Activated CD8-positive, alpha-beta memory T cell treated with anti-CD3 and anti-CD28 coated beads, Interleukin-2, amount 50 U/mL, for 1 hour (primary cell): ENCODE results near the gene EFCAB10.

Experiments
- DNase-seq: peaks from one replicate; pipeline ENCODE4 v3.0.0-alpha.2; 2020; ENCODE audit errors: extremely low read depth

The EFCAB10 gene, protein sequence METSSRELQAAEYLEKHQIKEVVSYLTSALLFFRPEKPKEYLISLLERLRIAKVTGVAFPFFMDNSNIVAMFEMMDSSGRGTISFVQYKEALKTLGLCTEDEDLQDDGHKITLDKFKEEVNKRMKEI

DNA sequence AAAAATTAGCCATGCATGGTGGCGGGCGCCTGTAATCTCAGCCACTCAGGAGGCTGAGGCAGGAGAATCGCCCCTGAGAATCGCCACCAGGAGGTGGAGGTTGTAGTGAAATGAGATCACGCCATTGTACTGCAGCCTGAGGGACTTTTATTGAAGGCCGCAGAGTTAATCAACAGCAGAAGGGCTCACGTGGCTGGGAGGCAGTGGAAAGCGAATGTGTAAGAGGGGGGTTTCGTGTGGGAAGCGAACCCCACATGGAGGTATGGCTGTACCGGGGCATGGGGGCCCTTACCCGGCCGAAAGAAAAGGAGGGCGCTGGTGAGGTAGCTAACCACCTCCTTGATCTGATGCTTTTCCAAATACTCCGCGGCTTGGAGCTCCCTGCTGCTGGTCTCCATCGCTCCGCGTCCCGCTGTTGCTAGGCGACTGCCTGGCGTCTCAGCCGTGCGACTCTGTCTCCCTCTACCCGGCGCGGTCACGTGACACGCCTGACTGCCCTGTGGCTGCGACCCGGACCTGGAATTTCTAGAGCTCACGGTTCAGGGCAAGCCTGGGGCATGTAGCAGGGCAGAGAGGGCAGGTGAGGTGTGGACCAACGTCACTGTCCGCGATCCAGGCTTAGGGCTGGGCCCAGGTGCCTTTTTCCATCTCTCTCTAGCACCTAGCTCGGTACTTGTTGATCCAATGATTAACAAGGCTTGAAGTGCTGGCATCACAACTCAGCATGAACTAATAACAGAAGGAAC is at the start of gene EFCAB10:
Gene EFCAB10, minus strand, starts transcription at position 428 of the 746 bp plus-strand sequence. Its CDS starts 30 bp downstream, at position 398.
- no peak for DNase-seq

DNA sequence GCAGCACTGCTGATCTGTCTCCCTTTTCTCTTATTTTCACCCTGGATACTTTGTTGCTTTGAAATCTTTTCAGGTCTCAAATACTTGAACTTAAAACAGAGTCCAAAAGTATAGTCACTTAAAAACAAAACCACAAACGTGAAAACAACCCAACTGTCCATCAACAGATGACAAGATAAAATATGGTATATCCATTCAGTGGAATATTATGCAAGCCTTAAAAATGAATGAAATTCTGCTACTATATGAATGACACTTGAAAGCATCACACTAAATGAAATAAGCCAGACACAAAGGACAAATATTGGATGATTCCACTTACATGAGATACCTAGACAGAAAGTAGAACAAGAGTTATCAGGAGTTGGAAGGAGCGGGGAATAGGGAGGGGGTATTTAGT is 44.7 kb upstream of the EFCAB10 start:
- DNase-seq, result no peak

DNA sequence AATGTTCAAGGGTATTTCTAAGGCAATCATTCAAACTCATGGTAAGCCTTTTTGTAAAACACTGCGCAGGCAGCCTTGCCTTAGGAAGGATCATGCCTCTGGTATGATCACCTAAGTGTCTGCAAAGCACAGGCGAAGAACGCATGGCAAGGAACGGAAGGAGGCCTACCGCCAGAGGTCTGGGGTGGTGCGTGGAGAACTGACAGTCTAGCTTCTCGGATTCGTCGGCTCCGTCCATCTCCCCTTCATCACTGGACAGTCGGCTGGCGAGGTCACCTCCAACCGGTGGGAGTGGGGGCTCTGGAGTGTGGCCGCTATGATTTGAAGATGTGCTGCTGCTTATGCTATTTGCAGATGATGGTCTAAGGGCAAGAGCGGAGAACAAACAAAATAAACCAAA is 42.6 kb upstream of the EFCAB10 start:
- no peak for DNase-seq

DNA sequence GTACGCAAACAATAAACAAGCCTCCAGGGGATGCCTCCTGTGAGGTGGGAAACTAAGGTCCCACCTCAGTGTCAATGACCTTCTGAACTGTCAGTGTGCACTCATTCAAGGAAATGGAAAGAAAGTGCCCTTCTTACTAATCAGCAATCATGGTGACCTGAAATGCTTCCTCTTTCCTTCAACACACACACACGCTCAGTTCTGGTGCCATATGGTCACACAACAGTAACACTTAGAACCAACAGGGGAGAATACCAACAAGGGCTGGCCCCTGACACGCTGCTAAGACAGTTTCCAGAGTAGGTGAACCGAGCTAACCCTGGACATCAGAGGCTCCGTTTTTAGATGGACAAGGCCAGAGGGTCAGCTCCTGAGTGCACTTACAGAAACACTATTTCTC is 42.1 kb upstream of the EFCAB10 start:
- DNase-seq, result no peak

DNA sequence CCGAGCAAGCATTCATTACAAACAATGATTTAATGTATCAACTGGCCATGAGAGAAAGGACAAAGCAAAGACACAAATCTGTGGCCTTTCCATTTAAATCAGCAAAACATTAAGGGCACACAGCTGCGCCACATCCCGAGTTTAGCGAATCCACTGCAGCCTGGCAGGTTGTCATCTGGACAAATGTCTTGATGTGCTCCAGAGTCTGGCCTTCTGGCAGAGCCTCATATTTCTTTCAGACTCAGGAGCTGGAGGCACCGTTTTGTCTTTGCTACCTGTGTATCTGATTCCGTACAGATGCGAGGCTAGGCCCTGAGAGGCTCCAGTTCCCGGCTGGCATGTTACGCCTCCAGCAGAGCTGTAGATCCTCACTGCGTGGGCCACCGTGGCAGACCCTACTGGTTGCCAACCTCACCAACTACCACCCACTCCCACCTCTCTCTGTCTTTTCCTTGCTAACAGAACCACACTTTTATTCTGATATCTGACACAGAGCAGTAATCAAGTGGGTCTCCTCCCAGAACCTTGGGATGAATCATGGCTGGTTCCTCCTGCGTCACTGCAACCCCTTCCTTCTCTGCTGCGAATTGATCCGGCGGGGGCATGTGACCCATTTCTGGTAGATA is 40.9 kb upstream of the EFCAB10 start:
- no peak for DNase-seq

DNA sequence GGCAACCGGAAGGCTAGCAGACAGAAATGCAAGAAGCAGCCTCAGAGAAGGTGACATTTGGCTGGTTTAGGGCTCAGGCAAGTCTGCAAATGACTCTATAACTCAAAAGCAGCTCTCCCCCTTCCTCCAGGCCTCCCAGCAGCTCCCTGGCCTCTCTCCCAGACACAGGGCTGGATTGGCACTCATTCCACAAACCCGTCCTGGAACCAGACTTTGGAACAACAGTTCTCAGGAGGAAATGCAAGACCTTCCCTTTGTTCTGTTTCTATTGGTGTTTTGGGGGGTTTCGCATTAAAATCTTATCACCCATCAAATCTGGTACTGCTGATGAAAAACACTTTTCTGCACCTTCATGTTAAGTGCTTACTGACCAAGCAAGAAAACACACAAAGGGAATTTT is 40.3 kb upstream of the EFCAB10 start:
- DNase-seq, result no peak

DNA sequence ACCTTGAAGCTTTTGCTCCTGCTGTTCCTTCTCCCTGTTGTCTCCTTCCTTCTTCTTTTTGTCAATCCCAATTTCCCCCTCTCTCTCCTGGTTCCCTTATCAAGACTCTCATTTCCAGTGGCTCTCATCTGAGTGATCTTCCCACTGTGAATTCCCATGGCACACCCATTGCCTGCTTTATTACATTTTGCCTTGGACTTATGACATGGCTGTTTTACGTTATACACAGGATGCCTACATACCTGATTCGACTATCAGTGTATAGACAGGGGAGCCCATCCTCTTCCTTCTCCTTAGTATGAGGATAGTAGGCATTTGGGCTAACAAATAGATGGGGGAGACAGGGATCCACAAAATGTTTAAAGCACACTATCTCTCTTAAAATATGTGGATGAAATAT is 39.9 kb upstream of the EFCAB10 start:
- DNase-seq, result no peak

DNA sequence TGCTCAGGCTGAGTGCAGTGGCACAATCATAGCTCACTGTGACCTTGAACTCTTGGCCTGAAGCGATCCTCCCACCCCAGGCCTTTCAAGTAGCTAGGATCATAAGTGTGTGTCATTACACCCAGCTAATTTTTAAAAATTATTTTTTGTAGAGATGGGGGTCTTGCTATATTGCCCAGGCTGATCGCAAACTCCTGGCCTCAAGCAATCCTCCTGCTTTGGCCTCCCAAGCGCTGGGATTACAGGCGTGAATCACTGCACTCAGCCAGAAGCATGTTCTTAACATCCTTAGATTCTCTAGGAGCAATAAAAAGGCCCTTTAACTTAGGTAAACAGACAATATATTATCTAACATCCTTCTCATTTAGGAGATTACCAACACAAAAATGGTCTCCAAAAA is 38.3 kb upstream of the EFCAB10 start:
- no peak for DNase-seq

DNA sequence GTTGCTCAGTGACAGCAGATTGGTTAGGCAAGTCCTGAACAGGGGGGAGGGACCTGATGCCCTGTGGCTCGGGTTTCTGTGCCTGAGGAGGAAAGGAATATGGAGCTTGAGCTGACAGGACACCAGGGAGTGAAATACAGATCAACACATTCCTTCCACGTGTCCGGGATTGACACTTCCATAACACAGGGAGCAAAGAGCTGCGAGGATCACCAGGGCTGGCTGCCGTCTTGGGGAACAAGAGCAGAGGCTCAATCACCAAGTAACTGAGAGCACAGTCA is 36.7 kb upstream of the EFCAB10 start:
- DNase-seq, result no peak

DNA sequence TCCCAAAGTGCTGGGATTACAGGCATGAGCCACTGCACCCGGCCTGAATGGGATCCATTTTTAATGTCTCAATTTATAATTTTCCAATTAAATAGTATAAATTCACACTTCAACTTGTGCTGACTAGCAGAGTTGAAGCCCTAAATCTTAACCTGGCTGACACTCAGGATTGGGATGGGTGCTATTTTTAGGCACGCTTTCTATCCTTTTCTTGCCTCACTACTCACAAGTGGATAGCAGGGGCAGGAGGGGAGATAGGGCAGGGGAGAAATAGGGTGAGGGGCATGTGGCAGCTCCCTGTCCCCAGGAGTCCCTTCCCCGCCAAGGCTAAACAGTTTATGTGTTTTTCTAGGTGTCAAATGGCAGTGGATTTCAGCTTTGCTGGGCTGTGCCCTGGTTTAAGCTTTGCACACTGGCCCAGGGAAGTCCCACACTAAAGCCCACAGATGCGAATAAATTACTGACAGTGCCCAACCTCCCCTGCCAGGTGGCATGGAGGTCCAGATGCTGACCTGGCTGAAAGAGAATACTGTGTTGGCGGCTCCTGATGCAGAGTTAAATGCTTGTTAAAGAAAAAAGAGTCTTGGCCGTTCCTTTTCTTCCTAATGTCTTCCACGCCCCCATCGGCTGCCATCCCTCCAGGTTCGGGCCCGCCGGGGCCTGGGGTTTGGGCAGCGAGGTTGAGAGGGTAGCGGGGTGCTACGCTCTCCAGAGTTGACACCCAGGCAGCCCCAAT is 36.2 kb upstream of the EFCAB10 start:
- no peak for DNase-seq

DNA sequence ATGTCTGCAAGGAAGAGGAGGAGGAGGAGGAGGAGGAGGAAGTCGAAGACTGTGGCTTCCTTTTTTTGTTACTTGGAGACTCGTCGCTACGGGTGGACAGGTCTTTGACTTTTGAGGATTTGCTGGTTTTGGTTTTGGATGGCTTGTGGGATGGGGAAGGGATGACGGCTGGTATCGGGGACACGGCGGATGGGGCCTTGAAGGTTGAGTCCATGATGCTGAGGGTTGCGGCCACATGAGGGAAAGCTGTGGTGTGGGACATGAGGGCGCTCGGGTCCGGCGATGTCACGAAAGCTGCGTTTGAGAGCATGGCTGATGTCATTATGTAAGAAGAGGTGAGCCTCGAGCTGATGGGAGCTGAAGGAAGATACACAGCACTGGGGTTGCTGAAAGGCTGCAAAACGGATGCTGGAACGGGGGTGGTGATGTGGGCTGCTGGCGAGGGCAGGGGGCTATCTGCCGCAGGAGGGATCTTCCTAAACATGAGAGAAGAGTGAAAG is 33.1 kb upstream of the EFCAB10 start:
- DNase-seq, result no peak

DNA sequence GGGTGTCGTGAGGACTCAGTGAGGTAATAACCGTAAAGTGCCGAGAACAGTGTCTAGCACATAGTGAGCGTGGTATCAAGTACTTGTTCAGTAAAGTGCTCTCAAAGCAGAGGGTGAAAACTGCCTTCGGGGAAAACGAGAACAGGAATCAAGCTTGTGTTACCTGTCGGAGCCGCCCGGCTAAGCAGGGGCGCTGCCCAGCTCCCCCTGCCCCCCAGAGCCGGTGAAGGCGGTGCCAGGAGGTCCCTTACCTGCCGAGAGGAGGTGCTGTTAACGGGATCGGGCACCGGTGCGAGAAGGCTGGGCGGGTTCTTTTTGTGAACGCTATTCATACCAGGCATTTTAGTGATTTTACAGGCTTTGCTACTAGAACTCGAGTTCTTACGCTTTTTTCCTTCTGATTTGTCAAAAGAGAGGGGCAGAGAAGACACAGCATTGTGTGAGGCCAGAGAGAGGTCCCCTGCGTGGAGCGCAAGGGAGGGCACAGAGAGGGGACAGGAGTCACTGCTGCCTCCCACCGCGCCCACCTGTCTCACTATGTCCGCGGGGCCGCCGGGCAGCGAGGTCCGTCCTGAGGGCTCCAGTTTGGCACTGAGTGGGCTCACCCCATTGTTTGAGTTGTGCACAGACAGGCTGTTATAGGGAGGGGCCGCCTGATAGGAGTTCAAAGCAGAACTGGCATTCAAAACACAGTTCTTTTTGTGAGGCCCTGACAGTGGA is 32.5 kb upstream of the EFCAB10 start:
- DNase-seq, result no peak

DNA sequence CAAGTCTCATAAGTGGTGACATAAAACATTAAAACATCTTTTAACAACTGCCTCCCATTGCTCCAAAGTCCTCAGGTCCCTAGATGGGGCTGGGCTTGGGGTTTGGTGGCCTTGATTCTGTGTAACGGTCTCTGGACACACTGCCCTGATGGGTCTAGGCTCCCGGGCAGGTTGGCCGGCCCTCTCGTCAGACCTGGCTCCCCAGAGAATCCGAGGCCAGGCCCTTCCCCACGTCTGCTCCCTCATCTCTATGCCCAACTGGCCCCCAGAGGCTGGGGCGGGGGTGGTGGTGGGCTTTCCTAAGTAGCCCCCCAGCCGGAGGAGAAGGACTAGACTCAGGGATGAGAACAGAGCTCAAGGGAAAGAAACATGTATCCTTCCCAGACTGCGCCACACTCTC is 31.5 kb upstream of the EFCAB10 start:
- no peak for DNase-seq

DNA sequence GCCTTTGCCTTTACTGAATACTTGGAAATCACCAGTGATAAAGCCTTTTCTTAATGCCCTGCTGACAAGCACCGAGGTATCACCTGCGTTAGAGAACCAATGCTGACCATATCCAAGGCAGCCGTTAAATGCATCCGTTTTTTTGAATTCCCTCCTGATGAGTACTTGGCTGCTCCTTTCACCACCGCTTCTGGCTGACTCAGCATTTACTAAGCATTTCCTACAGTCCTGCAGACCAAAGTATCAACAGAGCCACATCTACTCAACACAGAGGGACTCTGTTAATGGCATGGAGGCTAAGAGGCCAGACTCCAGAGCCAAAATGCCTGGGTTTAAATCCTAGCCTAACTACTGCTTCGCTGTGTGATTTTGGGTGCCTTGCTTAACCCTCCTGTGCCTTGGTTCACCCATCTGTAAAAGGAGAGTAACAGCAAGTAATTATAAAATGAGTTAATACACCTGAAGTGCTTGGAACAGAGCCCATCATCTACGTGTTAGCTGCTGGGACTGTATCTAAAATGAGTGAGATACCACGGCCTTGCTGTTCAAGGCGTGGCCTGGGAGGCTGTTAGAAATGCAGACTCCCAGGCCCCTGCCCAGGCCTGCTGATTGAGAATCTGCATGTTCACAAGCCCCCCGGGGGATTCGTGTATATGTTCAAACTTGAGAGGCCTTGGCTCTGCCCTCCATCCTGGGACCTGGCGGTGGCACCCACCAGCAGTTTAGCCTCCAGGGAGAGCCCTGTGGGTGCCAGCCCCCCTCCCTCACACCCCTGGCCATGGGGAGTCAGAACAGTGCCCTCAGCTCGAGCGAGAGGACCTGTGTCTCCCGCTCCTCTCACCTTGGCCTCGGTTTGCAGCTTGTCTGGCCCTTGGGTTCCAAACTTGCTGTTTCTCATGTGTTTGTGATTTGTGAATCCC is 30.8 kb upstream of the EFCAB10 start:
- DNase-seq, result no peak

DNA sequence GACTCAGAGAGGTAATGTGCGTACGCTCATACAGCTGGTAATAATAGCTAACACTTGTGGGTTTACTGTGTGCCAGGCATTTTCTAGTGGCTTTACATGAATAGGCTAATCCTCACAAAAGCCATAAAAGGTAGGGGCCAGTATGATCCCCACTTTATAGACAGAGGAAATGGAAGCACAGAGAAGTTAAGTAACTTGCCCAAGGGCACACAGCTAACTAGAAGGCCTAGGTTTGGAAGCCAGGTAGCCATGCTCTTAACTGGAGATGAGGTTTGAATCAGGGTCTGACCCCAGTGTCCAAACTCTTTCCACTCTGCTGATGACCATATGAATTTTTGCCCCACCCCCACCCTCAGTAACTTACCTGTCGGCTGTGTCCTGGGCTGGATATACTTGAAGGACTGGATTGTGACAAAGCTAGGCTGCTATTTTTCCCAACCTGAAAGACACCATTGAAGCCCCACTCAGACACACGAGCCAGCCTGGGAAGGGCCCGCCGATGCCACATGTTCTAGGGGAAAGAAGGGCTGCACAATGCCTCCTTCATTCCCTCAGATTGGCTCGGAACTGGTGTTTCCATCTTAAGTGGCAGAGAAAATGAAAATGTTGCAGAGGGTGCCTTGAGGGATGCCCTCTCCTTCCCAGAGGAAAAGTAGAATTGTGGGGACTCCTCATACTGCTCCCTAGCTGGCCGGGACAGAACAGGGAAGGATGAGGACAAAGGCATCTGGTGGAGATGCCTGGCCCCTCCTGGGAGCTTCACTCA is 29.1 kb upstream of the EFCAB10 start:
- no peak for DNase-seq

DNA sequence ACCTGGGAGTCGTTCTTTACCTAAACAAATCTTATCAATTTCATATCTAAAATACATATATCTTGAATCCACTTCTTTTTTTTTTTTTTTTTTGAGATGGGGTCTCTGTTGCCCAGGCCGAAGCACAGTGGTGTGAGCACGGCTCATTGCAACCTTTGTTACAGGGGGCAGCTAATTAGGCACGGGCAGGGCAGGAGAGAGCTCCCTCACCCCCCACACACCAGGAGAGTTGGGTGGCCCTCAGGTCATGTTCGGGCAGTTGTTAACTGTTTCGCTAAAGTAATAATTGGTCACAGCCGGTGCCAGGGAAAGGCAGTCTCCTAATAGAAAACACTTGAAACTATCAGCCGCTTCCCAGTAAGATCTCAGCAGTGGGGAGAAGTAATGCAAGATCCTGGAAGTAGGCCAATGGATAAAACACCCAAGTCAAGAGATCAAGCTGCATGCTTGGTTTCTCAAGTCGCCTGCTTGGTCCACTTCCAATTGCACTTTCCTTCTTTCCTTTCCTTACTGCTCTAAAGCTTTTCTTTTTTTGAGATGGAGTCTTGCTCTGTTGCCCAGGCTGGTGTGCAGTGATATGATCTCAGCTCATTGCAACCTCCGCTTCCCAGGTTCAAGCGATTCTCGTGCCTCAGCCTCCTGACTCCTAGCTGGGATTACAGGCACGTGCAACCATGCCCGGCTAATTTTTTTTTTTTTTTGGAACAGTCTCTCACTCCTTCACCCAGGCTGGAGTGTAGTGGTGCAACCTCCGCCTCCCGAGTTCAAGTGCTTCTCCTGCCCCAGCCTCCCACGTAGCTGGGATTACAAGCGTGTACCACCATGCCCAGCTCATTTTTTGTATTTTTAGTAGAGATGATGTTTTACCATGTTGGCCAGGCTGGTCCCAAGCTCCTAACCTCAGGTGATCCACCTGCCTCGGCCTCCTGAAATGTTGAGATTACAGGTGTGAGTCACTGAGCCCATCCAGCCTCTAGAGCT is 21.3 kb upstream of the EFCAB10 start:
- DNase-seq, result no peak

DNA sequence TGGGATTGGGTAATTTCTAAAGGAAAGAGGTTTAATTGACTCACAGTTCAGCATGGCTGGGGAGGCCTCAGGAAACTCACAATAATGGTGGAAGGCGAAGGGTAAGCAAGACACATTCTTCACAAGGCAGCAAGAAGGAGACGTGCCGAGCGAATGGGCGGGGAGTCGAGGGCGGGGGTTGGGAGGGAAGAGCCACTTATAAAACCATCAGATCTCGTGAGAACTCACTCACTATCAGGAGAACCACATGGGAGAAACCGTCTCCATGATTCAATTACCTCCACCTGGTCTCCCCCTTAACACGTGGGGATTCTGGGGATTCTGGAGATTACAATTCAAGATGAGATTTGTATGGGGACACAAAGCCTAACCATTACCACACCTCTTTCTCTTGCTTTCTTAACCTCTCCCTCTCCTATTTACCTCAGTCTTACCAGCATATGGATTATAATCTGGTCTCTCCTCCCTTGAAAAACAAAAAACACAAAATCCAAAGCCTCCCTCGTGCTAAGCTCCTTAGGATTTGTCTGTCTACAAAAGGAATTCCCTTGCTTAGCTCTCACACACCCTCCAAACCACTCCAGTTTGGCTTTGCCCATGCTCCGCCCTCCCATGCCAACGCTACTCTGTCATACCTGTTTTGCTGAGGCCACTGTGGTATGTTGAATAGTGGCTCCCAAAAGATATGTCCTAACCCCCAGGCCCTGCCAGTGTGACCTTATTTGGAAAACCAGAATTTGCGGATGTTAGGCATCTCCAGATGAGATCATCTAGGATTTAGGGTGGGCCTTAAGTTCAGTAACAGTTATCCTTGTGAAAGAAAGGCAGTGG is 19.6 kb upstream of the EFCAB10 start:
- no peak for DNase-seq

DNA sequence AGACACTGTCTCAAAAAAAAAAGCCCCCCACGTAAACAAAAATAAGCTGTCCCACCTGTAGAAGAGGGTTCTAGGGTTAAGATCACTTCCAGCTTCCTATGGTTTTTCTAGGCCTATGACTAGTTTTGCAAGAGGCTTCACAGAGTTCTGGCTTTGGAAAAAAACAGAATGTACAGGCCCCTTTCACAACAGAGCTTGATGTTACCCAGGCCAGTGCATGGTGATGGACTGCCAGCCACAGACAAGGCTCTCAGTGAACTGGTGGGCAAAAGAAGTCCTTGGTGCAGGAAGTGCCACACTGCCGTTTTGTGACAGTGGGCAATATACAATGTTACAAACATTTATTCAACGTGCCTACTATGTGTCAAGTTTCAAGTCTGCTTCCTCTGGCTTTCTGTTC is 18.3 kb upstream of the EFCAB10 start:
- no peak for DNase-seq
